HCT116 (cell line): ENCODE results near the gene RAET1E. TPM values are rescaled to one million over a fixed set of nuclear protein-coding genes. Genes with fewer than 3 reads are reported as not detected.

Experiments used
- ATAC-seq: fragments of 200-7000 bp; cut with Tn5 transposase; 2 replicates; pipeline ENCODE4 v1.9.1; 2020; ENCODE audit warnings: mild to moderate bottlenecking, moderate library complexity
- BruUV-seq: library from RNA; stranded (reverse); fragments of 400-500 nt; replicated peaks from 2 replicates; lab custom pipeline; 2021; lab: Mats Ljungman, UMichigan
- CTCF ChIA-PET: fragments of 300-600 bp; sonication (Branson Sonifier 250); formaldehyde crosslinking; loops from one replicate; lab custom pipeline; 2021; ENCODE audit warnings: antibody characterized with exemption; lab: Charles Lee
- POLR2A ChIA-PET: fragments of 300-600, 350-600 bp; sonication (Branson Sonifier 250); formaldehyde crosslinking; loops from one replicate; lab custom pipeline; 2021; ENCODE audit warnings: antibody characterized with exemption; lab: Charles Lee
- RAD21 ChIA-PET, 2 experiments: fragments of 300-600 bp; sonication (Branson Sonifier 250); formaldehyde crosslinking; loops; one replicate each; lab custom pipeline; 2023; ENCODE audit warnings: low total read pairs in 2 of 2; ENCODE audit not compliant: uncharacterized antibody in 2 of 2, unreplicated experiment in 2 of 2, low non-redundant PET in 1 of 2; lab: Charles Lee
- DNase-seq: peaks from one replicate; pipeline ENCODE4 v3.0.0-alpha.2; 2010; ENCODE audit warnings: low read depth, low spot score
- H2AFZ ChIP-seq: fragments of 200-600 bp; shearing (Covaris generic), sonication (generic); 2 replicates; pipeline ENCODE4 v1.6.1; 2017; ENCODE audit warnings: low read depth, mixed run types, mixed read lengths, antibody characterized with exemption, low read length; ENCODE audit not compliant: poor library complexity, severe bottlenecking
- H3K27ac ChIP-seq: 2 replicates; pipeline ENCODE4 v1.5.1; 2012; ENCODE audit warnings: low read depth, low read length
- H3K27me3 ChIP-seq: fragments of 200-600 bp; sonication (generic); 2 replicates; pipeline ENCODE4 v1.6.1; 2016; ENCODE audit warnings: mixed run types, low read length, mixed read lengths; ENCODE audit not compliant: insufficient read depth
- H3K36me3 ChIP-seq, 2 experiments: fragments of 200-500 bp in 1 of 2; fragments of 200-600 bp in 1 of 2; sonication (Bioruptor generic) in 1 of 2; sonication (generic) in 1 of 2; 2 replicates each; pipeline versions ENCODE4 v1.5.1 to v1.6.1; 2014 to 2016; ENCODE audit warnings: low read length in 2 of 2, inconsistent platforms in 1 of 2, mixed read lengths in 1 of 2, mixed run types in 1 of 2; ENCODE audit not compliant: insufficient read depth in 2 of 2, control insufficient read depth in 1 of 2
- H3K4me1 ChIP-seq, 2 experiments: fragments of 200-600 bp in 1 of 2; sonication (generic) in 1 of 2; 2 replicates each; pipeline versions ENCODE4 v1.5.1 to v1.6.1; 2012 to 2017; ENCODE audit warnings: low read length in 2 of 2, inconsistent platforms in 1 of 2, mild to moderate bottlenecking in 1 of 2, mixed read lengths in 1 of 2, mixed run types in 1 of 2, moderate library complexity in 1 of 2; ENCODE audit not compliant: insufficient read depth in 2 of 2, control insufficient read depth in 1 of 2
- H3K4me2 ChIP-seq: fragments of 200-600 bp; sonication (generic); 2 replicates; pipeline ENCODE4 v1.6.1; 2017; ENCODE audit warnings: mixed run types, low read length, mixed read lengths
- H3K4me3 ChIP-seq, 2 experiments: fragments of 200-600 bp in 1 of 2; sonication (generic) in 1 of 2; replicated peaks in 1 of 2; 2 replicates each; pipeline ENCODE4 v1.5.1; 2011 to 2016; ENCODE audit warnings: low read length in 2 of 2, control low read depth in 1 of 2, low read depth in 1 of 2, mild to moderate bottlenecking in 1 of 2, mixed read lengths in 1 of 2, mixed run types in 1 of 2
- H3K79me2 ChIP-seq: fragments of 200-600 bp; sonication (generic); 2 replicates; pipeline ENCODE4 v1.6.1; 2017; ENCODE audit warnings: mild to moderate bottlenecking, mixed run types, low read length, moderate library complexity, mixed read lengths; ENCODE audit not compliant: insufficient read depth
- H3K9ac ChIP-seq: fragments of 200-600 bp; sonication (generic); 2 replicates; pipeline ENCODE4 v1.6.1; 2016; ENCODE audit warnings: low read length, mixed read lengths
- H3K9me2 ChIP-seq: fragments of 200-600 bp; sonication (generic), shearing (Covaris generic); 2 replicates; pipeline ENCODE4 v1.6.1; 2017; ENCODE audit warnings: mixed run types, mild to moderate bottlenecking, moderate library complexity; ENCODE audit not compliant: insufficient read depth
- H3K9me3 ChIP-seq, 2 experiments: fragments of 200-500 bp in 1 of 2; fragments of 200-600 bp in 1 of 2; sonication (Bioruptor generic) in 1 of 2; sonication (generic) in 1 of 2; 2 replicates each; pipeline ENCODE4 v1.6.1; 2014 to 2017; ENCODE audit warnings: low read length in 2 of 2, mixed read lengths in 2 of 2, inconsistent platforms in 1 of 2, low read depth in 1 of 2, mild to moderate bottlenecking in 1 of 2, mixed run types in 1 of 2, moderate library complexity in 1 of 2; ENCODE audit not compliant: control insufficient read depth in 1 of 2, insufficient read depth in 1 of 2
- H4K20me1 ChIP-seq: fragments of 200-600 bp; sonication (generic), shearing (Covaris generic); 2 replicates; pipeline ENCODE4 v1.6.1; 2017; ENCODE audit warnings: mixed run types, mild to moderate bottlenecking, moderate library complexity; ENCODE audit not compliant: insufficient read depth
- CBX3 ChIP-seq: IDR thresholded peaks from 2 replicates; pipeline ENCODE4 v1.6.1; 2012; ENCODE audit warnings: low read depth
- EZH2 ChIP-seq: fragments of 200-600 bp; sonication (generic); IDR thresholded peaks from 2 replicates; pipeline ENCODE4 v1.6.1; 2017; ENCODE audit warnings: antibody characterized with exemption, mixed run types
- EZH2phosphoT487 ChIP-seq: fragments of 200-600 bp; IDR thresholded peaks from 2 replicates; pipeline ENCODE4 v1.6.1; 2018; ENCODE audit warnings: antibody characterized with exemption, borderline replicate concordance
- JUND ChIP-seq: IDR thresholded peaks from 2 replicates; pipeline ENCODE4 v1.6.1; 2012
- MAX ChIP-seq: IDR thresholded peaks from 2 replicates; pipeline ENCODE4 v1.6.1; 2012
- POLR2A ChIP-seq: IDR thresholded peaks from 2 replicates; pipeline ENCODE4 v1.7.0; 2011; ENCODE audit warnings: borderline replicate concordance; ENCODE audit not compliant: insufficient read depth, insufficient read length; ENCODE audit errors: extremely low read depth
- POLR2AphosphoS5 ChIP-seq: IDR thresholded peaks from 2 replicates; pipeline ENCODE4 v1.6.1; 2011; ENCODE audit warnings: mild to moderate bottlenecking, low read depth, low read length, moderate library complexity
- REST ChIP-seq: IDR thresholded peaks from 2 replicates; pipeline ENCODE4 v1.6.1; 2012; ENCODE audit warnings: low read depth
- SRF ChIP-seq: IDR thresholded peaks from 2 replicates; pipeline ENCODE4 v1.6.1; 2012; ENCODE audit warnings: low read depth
- YY1 ChIP-seq: IDR thresholded peaks from 2 replicates; pipeline ENCODE4 v1.6.1; 2011; ENCODE audit warnings: low read length, low read depth, moderate library complexity, mild to moderate bottlenecking; ENCODE audit not compliant: insufficient replicate concordance; ENCODE audit errors: extremely low read depth
- ZBTB33 ChIP-seq: IDR thresholded peaks from 2 replicates; pipeline ENCODE4 v1.6.1; 2011; ENCODE audit warnings: mild to moderate bottlenecking, low read length, moderate library complexity; ENCODE audit not compliant: insufficient replicate concordance; ENCODE audit errors: extremely low read depth
- ZFX ChIP-seq: fragments of 450-650 bp; IDR thresholded peaks from 2 replicates; pipeline ENCODE4 v1.6.1; 2017
- intact Hi-C: fragments of 100-400 bp; cut with micrococcal nuclease; formaldehyde crosslinking; loops from 2 replicates; pipeline ENCODE4 v1.10.0; 2022
- total RNA-seq: library from RNA; stranded (reverse); gene quantifications from one replicate; pipeline ENCODE4 v1.2.1, GENCODE V29; 2021; ENCODE audit not compliant: unreplicated experiment

Gene RAET1E
- total RNA-seq, 1 experiment from 2014 or later = 3.9 TPM

GRCh38 chr6:149888659-149889058, 9.3 kb downstream of the RAET1E start:
- intact Hi-C loops = no loop called here
- no peak for DNase-seq
- no peak for ATAC-seq

More at GRCh38 chr6:149888659-149889058, 9.3 kb downstream of the RAET1E start:
- Histone ChIP-seq H3K4me1 (peaks cover 10 to 32% of the 10 kb centered on the region in 2 experiments), H3K4me3 (no peak overlapping the region), H3K4me2 (no peak overlapping the region), H3K36me3 (no peaks in the 10 kb centered on the region), H3K27me3 (no peaks in the 10 kb centered on the region), H3K9me3 (no peaks in the 10 kb centered on the region), H4K20me1 (no peaks in the 10 kb centered on the region), H3K27ac (no peak overlapping the region), H2AFZ (no peak overlapping the region), H3K9ac (no peak overlapping the region), H3K79me2 (no peaks in the 10 kb centered on the region), H3K9me2 (no peaks in the 10 kb centered on the region)
- TF ChIP-seq SRF = no peak
- TF ChIP-seq YY1 = no peak
- TF ChIP-seq EZH2phosphoT487 = no peak
- no peak for TF ChIP-seq POLR2A
- TF ChIP-seq REST = no peak
- no peak for TF ChIP-seq CBX3
- no peak for TF ChIP-seq ZFX
- TF ChIP-seq EZH2 = no peak
- no peak for TF ChIP-seq POLR2AphosphoS5
- no peak for TF ChIP-seq ZBTB33
- TF ChIP-seq JUND = no peak
- no peak for TF ChIP-seq MAX
- CTCF ChIA-PET = no interaction called here
- RAD21 ChIA-PET = no interaction called here
- POLR2A ChIA-PET = no interaction called here
- BruUV-seq = no TSS peak
